GM21786 (cell line): ENCODE results near the gene SLC15A1.
"Not testable (repeated sequence)": the region's sequence is repeated elsewhere in the genome, so short reads cannot be mapped to it uniquely, and the experiment has no call there.

ENCODE experiments used
- ATAC-seq: cut with Tn5 transposase; IDR thresholded peaks from one replicate; pipeline ENCODE4 v1.9.1; 2021; ENCODE audit not compliant: unreplicated experiment

SLC15A1 gene

DNA sequence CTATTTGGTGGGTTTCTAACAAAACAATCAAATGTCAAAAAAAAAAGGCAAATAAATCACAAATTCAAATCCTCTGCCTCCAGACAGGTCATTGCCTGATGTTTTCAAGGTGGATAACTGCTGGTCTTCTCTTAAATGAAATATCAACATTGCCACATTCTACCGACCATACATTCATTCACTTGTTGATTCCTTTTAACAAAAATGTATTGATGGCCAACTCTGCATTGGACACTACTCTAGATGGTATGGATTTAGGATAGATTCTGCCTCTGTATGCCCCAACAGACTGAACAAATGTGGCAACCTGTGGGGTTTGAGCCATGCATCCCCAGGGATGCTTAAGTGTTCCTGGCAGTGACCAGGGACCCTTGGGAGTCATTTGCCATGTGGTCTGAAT lies 88.0 kb downstream of the SLC15A1 start:
- ATAC-seq, result no peak

DNA sequence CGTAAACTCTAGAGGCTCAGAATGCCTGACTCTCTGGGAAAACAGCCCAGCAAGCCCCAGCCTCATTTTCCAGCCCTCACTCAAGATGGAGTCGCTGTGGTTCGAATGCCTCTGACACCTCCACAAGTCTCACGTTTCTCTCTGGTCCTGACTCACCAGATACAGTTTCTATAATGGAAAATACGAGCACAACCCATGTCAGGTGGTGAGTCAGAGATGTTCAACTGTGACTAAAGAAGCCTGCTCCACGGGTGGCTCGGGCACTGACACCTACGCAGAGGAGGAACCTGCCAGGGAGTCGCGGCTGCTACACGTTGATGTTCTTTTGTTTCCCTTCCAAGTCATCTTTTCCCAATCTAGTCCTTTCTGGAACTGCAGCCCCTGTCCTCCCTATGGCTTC lies 88.4 kb downstream of the SLC15A1 start:
- no peak for ATAC-seq

DNA sequence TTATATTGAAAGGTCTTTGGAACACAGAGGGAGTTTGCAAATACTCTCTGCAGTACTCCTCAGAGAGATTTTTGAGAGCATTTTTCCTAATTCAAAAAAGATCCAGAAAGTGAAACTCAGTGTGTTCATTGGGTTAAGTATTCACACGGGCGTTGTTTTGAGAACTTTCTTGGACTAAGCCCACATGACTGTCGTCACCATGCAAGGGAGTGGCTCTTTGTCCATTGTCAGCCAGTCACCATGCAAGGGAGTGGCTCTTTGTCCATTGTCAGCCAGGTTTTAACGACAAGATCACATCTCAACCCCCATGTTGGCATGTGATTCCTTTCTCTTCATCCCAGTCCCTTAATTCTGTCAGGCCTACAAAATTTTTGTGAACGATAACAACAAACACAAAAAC lies 94.3 kb downstream of the SLC15A1 start:
- ATAC-seq, result no peak

DNA sequence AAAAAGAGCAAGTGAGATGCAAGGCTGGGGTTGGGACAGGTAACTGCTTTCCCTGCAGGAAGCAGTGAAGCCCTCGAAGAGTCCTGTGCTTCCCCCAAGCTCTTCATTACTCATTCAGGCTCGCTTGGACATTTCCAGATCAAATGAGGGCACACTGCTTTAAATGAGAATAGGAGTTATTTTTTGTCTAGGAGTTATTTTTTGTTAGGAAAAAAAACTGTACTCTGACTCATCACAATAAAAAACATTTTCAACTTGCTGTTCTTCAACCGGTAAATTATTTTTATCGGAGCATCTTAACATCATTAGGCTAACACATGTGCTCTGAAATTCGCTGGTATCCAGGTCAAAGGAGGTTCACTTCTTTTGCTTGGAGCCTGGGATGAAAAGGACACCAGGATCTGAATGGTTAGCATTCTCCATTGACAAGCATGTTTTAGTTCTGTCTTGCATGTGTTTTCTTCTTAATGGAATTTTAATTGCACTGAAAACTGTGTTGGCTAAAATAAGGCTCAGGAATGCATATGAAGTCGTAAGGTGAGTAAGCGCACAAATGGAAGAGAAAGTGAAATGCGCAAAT lies 94.9 kb downstream of the SLC15A1 start:
- no peak for ATAC-seq

GRCh38 chr13:98656223-98656622 lies 96.2 kb downstream of the SLC15A1 start:
- no peak for ATAC-seq

- ATAC-seq, result peak; percentile 91
Measured at GRCh38 chr13:98653463-98653985, 98.9 kb downstream of the SLC15A1 start.

DNA sequence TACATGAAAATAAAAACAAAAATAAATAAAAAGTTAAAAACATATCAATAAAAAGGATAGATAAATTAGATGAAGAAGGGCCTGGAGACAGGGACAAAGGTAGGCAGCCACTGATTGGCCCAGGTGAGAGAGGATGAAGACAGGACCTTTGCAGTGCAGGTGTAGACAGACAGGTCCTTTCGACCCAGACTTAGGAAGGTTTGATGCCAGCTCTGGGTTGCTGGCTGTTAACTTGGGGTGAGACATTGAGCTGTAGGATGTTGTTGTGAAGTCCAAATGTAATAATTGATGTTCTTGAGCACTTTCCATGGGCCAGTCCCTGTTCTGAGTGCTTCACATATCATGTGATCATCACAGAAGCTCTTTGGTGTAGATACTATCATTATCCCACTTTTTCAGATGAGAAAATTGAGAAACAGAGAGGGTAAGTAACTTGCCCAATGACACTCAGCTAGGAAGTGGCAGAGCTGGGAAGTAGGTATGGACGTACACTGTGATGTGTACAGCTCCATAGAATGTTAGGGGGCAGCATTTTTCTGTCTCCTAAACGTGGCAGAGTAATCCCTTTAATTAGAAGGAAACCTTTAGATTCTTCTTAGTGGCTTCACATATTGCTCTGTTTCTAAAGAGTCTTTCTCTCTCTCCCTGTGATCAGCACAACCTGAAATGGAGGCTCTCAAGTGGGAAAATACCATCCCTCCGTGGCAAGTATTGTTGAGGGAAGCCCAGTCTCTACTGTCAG lies 99.6 kb downstream of the SLC15A1 start:
- ATAC-seq, result peak; percentile 6

- ATAC-seq, result no peak
Measured at GRCh38 chr13:98652276-98652675, 100.2 kb downstream of the SLC15A1 start.

DNA sequence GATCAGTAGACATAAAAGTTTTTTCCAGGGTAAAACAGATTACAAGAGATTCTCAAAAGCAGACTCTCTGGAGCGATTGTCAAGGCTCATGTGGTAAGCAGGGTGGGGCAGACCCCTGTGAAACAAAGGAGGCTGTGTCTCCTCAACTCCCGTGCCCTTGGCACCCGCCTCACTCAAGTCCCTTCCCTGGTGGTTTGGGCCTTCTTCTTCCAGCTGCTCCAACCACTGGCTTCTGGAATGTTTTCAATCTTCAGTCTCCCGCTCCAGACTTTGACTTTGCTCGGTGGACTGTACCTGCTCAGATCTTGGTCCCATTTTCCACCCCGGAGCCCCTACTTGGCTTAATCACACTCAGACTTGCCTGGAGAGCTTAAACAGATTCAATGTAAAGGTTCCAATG lies 100.7 kb downstream of the SLC15A1 start:
- no peak for ATAC-seq

DNA sequence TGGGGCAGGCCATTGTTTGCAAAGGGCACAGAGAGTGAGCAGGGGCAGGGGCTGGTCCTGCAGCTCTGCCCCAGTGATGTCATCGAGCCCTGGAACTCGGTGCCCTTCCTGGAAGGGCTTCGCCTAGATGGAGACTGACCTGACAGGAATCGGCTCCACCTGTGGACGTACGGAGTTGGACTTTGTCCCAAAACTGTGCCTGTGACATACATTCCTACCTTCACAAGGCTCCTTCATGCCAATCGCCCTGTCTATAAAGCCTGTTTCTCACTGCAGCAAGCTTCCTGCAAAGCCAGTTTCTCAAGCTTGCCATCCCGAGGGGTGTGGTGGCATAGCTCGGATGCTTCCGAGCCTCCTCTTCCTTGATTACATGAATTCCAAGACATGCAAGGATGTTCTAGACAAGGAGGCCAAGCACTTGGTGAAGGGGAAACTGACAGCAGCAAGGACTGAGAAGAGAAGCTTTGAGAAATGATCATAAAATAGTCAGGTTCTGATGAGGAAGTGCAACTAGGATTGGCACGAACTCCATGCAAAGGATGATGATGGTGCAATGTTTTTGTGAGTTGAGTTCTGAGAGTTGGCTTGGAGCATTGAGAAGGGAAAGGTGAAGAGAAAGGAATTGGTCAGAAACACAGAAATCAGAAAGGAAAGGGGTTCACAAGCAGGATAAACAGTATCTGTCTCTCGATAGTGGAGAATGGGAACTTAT lies 101.9 kb downstream of the SLC15A1 start:
- no peak for ATAC-seq

DNA sequence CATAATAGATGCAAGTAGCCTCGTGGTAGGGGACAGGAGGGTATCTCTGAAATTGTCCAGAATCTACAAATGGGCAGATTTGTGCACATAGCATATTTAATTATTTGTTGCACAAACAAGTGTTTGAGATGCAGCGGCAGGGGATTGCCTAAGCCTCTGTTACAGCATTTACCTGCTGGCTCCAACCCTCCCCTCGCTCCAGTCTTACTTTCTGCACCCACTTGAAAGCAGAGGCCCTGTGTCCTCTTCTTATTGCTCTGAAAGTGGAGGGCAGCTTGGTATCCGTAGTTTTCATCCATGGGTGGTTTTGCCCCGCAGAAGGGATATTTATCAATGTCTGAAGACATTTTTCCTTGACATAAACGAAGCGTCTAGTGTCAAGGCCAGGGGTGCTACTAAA lies 102.6 kb downstream of the SLC15A1 start:
- ATAC-seq, result no peak

- ATAC-seq, result no peak
Measured at GRCh38 chr13:98648686-98649085, 103.8 kb downstream of the SLC15A1 start.

DNA sequence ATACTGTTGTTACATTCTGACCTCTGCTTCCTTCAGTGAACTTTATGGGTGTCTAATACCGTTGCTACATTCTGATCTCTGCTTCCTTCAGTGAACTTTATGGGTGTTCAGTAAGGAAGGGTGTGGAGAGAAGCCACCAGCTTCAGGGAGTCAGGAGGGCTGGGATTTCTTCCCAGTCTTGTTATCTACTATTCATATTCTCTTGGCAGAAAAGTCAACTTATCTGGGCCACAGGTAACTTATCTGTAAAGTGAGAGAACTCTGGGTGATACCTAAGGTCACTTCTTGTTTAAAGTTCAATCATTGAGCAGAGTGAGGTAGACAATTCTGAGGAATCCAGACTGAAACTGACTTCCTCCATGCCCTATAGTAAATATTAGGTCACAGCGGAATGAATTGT lies 104.3 kb downstream of the SLC15A1 start:
- no peak for ATAC-seq

- no peak for ATAC-seq
Measured at GRCh38 chr13:98647121-98647520, 105.4 kb downstream of the SLC15A1 start.

DNA sequence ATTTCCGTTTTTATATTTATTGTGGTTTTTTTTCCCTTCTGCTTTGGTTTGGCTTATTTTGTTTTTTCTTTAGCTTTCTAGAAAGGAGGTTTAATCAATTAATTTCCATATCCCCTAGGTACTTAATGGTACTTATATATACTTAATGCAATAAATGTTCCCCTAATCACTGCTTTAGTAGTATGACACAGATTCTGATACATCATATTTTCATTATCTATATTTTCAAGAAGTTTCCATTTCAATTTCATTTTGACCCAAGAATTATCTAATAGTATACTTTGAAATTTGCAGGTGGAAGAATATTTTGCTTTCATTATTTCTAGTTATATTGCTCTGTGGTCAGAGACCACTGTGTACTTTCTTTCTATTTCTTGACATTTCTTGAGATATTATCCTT lies 109.0 kb downstream of the SLC15A1 start:
- ATAC-seq, result no peak

- ATAC-seq, result no peak
Measured at GRCh38 chr13:98641075-98641474, 111.4 kb downstream of the SLC15A1 start.

GRCh38 chr13:98639785-98640184 lies 112.7 kb downstream of the SLC15A1 start:
- ATAC-seq, result not testable (repeated sequence)

- not testable (repeated sequence) for ATAC-seq
Measured at GRCh38 chr13:98638352-98638751, 114.1 kb downstream of the SLC15A1 start.
